Stimulated activated naive CD8-positive, alpha-beta T cell treated with anti-CD3 and anti-CD28 coated beads, Interleukin-15, Interleukin-2, amounts not matched to agents 100 ng/mL and 50 ng/mL, for 24 hours (primary cell): ENCODE data around the gene DPYD.

Experiments used
- H3K27ac Mint-ChIP-seq: one replicate; pipeline ENCODE4 v1.8.0; 2021; ENCODE audit warnings: mild to moderate bottlenecking, mixed read lengths
- H3K27me3 Mint-ChIP-seq: one replicate; pipeline ENCODE4 v1.8.0; 2021; ENCODE audit warnings: mixed read lengths
- H3K36me3 Mint-ChIP-seq: one replicate; pipeline ENCODE4 v1.8.0; 2021; ENCODE audit warnings: low read depth, mixed read lengths
- H3K4me1 Mint-ChIP-seq: one replicate; pipeline ENCODE4 v1.8.0; 2021; ENCODE audit warnings: low read depth, mixed read lengths
- H3K4me3 Mint-ChIP-seq: one replicate; pipeline ENCODE4 v1.8.0; 2021; ENCODE audit warnings: mild to moderate bottlenecking, mixed read lengths
- H3K9me3 Mint-ChIP-seq: one replicate; pipeline ENCODE4 v1.8.0; 2021; ENCODE audit warnings: mixed read lengths

Gene DPYD

DNA sequence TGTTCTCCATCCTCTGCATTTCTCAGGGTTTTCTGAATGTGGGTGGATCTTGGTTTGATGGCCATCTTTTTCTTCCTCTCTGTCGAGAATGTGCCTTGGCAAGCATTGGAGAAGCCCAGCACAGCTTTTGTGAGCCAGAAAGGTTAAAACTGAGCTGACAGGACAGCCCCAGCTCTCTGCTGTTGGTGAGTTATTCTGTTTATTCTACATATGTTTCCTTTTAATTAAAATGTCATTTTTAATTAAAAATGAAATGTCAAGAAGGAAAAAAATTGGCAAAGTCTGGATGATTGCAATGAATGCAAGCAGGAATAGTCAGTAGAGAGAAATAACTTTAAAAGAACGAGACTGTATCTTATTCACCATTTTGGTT is 873.4 kb downstream of the DPYD start:
- H3K9me3 Mint-ChIP-seq: no peaks in the 10 kb centered on the region
- H3K27ac Mint-ChIP-seq: no peak overlapping the region
- H3K36me3 Mint-ChIP-seq: no peaks in the 10 kb centered on the region

DNA sequence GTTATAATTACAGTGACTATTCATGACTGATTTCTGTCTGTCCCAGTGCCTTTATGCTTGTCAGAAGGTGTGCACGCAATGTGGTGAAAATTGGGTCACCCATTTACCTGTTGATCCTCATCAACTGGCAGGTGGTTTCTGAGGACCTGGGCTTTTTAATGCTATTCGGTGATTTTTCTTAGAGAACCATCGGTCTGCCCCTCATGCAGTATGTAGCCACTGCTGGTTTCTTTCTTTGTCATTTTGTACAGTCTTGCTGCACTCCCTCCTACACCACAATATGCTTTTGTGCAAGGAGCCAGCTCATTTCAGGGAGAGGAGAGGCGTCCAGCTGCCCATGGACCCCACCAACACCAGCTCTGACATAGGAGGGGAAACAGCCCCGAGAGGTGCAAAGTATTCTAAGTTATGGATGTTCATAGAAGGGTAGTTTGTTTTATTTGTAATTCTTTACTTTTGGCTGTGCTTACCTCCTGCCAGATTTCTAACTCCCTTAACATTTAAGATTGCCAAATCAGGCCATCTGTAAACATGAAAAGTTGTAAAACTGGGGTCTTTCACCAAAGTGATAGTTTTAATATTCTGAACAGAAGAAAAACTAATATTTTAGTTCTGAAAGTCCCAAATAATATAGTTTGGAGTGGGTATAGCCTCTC is 873.9 kb downstream of the DPYD start:
- H3K36me3 Mint-ChIP-seq: no peaks in the 10 kb centered on the region
- H3K9me3 Mint-ChIP-seq: no peaks in the 10 kb centered on the region
- no peak overlapping the region for H3K4me3 Mint-ChIP-seq
- no peak overlapping the region for H3K27ac Mint-ChIP-seq
- no peaks in the 10 kb centered on the region for H3K4me1 Mint-ChIP-seq
- H3K27me3 Mint-ChIP-seq: peaks cover 8% of the 10 kb centered on the region

More for the DNA sequence above, 873.4 kb downstream of the DPYD start:
- Mint-ChIP-seq H3K4me1 (no peaks in the 10 kb centered on the region), H3K4me3 (no peak overlapping the region), H3K27me3 (peaks cover 8% of the 10 kb centered on the region)

DNA sequence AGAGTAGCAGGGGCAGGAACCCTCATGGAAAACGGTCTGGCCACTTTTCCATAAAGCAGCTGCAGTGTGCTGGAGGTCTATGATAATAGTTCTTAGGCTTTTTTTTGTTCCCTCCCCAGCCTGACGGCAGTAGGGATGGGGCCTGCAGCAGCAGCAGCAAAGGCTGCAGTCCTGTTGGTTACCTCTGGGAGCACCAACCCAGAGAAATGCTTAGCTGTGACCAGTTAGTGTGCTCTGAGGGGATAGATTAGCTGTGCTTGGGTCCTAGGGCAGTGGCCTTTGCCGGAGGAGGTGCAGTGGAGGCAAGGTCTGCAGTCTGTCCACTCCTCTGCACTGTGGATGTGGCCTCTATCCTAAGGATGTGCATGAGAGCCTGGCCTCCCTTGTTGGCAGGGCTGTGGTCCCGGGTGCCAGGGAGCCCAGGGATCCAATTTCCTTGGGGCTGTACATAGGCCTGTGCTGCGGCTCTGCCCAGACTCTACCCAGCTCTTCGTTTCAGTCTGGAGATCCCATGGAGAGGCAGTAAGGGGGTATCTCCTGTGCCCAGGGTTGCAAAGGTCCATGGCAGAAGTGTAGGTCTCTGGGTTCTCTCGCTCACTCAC is 876.6 kb downstream of the DPYD start:
- peaks cover 16% of the 10 kb centered on the region for H3K27me3 Mint-ChIP-seq
- no peak overlapping the region for H3K4me3 Mint-ChIP-seq
- peaks cover 6% of the 10 kb centered on the region for H3K9me3 Mint-ChIP-seq
- no peaks in the 10 kb centered on the region for H3K4me1 Mint-ChIP-seq
- H3K36me3 Mint-ChIP-seq: no peaks in the 10 kb centered on the region
- no peak overlapping the region for H3K27ac Mint-ChIP-seq

DNA sequence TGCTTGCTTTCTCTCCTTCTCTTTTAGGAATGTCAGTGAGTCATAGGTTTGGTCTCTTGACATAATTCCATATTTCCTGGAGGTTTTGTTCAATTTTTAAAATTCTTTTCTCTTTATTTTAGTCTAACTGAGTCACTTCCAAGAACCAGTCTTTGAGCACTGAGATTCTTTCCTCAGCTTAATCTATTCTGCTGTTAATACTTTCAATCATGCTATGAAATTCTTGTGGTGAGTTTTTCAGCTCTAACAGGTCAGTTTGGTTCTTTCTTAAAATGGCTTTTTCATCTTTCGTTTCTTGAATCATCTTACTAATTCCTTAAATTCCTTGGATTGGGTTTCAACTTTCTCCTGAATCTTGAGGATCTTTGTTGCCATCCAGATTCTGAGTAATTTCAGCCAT is 878.3 kb downstream of the DPYD start:
- peaks cover 6% of the 10 kb centered on the region for H3K9me3 Mint-ChIP-seq
- no peak overlapping the region for H3K27ac Mint-ChIP-seq
- H3K27me3 Mint-ChIP-seq: peaks cover 9% of the 10 kb centered on the region
- no peaks in the 10 kb centered on the region for H3K36me3 Mint-ChIP-seq
- no peak overlapping the region for H3K4me3 Mint-ChIP-seq
- no peaks in the 10 kb centered on the region for H3K4me1 Mint-ChIP-seq

DNA sequence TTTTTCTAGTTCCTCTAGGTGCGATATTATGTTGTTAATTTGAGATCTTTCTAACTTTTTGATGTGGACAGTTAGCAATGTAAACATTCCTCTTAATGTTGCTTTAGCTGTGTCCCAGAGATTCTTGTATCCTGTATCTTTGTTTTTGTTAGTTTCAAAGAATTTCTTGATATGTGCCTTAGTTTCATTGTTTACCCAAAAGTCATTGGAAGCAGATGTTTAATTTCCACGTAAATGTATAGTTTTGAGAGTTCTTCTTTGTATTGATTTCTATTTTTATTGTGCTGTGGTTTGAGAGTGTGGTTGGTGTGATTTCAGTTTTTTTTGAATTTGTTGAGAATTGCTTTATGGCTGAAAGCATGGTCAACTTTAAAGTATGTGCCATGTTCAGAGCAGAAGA is 879.8 kb downstream of the DPYD start:
- no peaks in the 10 kb centered on the region for H3K4me1 Mint-ChIP-seq
- H3K27me3 Mint-ChIP-seq: peaks cover 9% of the 10 kb centered on the region
- no peak overlapping the region for H3K27ac Mint-ChIP-seq
- no peaks in the 10 kb centered on the region for H3K36me3 Mint-ChIP-seq
- peaks cover 10% of the 10 kb centered on the region for H3K9me3 Mint-ChIP-seq
- no peak overlapping the region for H3K4me3 Mint-ChIP-seq

DNA sequence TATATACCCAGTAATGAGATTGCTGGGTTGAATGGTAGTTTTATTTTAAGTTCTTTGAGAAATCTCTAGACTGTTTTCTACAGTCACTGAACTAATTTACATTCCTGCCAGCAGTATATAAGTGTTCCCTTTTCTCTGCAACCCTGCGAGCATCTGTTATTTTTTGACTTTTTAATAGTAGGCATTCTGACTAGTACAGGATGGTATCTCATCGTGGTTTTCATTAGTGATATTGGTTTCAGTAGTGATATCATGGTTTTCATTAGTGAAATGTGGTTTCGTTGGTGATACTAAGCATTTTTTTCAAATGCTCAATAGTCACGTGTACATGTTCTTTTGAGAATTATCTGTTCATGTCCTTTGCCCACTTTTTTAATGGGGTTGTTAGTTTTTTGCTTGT is 882.4 kb downstream of the DPYD start:
- Mint-ChIP-seq H3K9me3 (peaks cover 10% of the 10 kb centered on the region), H3K4me3 (no peak overlapping the region), H3K27ac (no peak overlapping the region), H3K4me1 (no peaks in the 10 kb centered on the region), H3K27me3 (peaks cover 9% of the 10 kb centered on the region), H3K36me3 (no peaks in the 10 kb centered on the region)

DNA sequence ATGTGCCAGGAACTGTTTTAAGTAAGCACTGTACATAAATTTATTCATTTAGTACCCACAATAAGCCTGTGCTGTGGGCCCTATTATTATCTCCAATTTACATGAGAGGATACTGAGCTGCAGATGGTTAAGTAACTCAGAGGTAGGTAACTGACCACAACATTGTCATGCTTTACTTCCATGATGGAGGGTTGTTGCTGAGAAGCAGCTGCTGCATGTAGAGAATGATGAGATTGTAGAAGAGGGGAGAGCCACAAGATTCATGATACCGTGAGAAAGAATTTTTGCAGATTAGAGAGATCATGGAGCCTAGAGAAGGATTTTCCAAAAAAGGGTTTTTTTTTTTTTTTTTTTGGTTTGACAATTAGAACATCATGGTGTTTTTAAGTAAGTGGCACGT is 886.2 kb downstream of the DPYD start:
- Mint-ChIP-seq H3K4me1 (no peaks in the 10 kb centered on the region), H3K36me3 (no peaks in the 10 kb centered on the region), H3K27me3 (peaks cover 3% of the 10 kb centered on the region), H3K4me3 (no peak overlapping the region), H3K27ac (no peak overlapping the region), H3K9me3 (peaks cover 4% of the 10 kb centered on the region)

DNA sequence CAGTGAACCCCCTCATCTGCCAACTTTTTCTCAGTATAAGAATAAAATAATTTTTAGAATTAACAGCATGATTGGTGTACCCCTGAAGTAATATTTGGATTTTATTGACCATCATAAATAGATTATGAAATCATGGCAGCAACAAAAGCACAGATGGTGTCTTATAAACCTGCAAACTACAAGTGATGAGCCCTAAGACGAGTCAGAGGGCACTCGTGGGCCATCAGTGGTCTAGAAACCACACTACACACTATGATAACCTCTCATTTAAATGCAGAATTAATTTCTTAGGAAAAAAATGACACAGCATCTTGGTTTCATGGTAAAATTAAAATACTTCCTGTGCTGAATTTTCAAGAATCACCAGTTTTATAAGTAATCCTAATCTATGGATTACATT is 886.9 kb downstream of the DPYD start:
- H3K4me3 Mint-ChIP-seq: no peak overlapping the region
- H3K27ac Mint-ChIP-seq: no peak overlapping the region
- H3K27me3 Mint-ChIP-seq: peaks cover 3% of the 10 kb centered on the region
- H3K9me3 Mint-ChIP-seq: peaks cover 4% of the 10 kb centered on the region
- no peaks in the 10 kb centered on the region for H3K4me1 Mint-ChIP-seq
- no peaks in the 10 kb centered on the region for H3K36me3 Mint-ChIP-seq
